Ishikawa (cell line): ENCODE results near the gene NEUROG3.

ENCODE experiments used
- CEBPB ChIP-seq: IDR thresholded peaks from 2 replicates; pipeline ENCODE4 v1.6.1; 2012
- CREB1 ChIP-seq: IDR thresholded peaks from 2 replicates; pipeline ENCODE4 v1.6.1; 2012; ENCODE audit warnings: low read depth
- EGR1 ChIP-seq: IDR thresholded peaks from 2 replicates; pipeline ENCODE4 v1.6.1; 2012
- EP300 ChIP-seq: IDR thresholded peaks from 2 replicates; pipeline ENCODE4 v1.6.1; 2012; ENCODE audit warnings: borderline replicate concordance
- FOXM1 ChIP-seq: IDR thresholded peaks from 2 replicates; pipeline ENCODE4 v1.6.1; 2012; ENCODE audit warnings: low read depth, borderline replicate concordance
- MAX ChIP-seq: IDR thresholded peaks from 2 replicates; pipeline ENCODE4 v1.6.1; 2012
- NFIC ChIP-seq: IDR thresholded peaks from 2 replicates; pipeline ENCODE4 v1.6.1; 2012
- RAD21 ChIP-seq: IDR thresholded peaks from 2 replicates; pipeline ENCODE4 v1.6.1; 2012; ENCODE audit warnings: low read depth
- REST ChIP-seq: IDR thresholded peaks from 2 replicates; pipeline ENCODE4 v1.6.1; 2012; ENCODE audit warnings: low read depth, mild to moderate bottlenecking
- TAF1 ChIP-seq: IDR thresholded peaks from 2 replicates; pipeline ENCODE4 v1.6.1; 2012; ENCODE audit warnings: low read depth, mild to moderate bottlenecking
- TCF12 ChIP-seq: IDR thresholded peaks from 2 replicates; pipeline ENCODE4 v1.6.1; 2012; ENCODE audit warnings: low read depth
- TEAD4 ChIP-seq: IDR thresholded peaks from 2 replicates; pipeline ENCODE4 v1.6.1; 2012
- USF1 ChIP-seq: IDR thresholded peaks from 2 replicates; pipeline ENCODE4 v1.6.1; 2012
- YY1 ChIP-seq: IDR thresholded peaks from 2 replicates; pipeline ENCODE4 v1.6.1; 2012; ENCODE audit warnings: low read depth
- ZBTB7A ChIP-seq: IDR thresholded peaks from 2 replicates; pipeline ENCODE4 v1.6.1; 2012; ENCODE audit warnings: low read depth

NEUROG3 gene

GRCh38 chr10:69562731-69563254 is 10.4 kb downstream of the NEUROG3 start:
- TF ChIP-seq RAD21 (no peak), ZBTB7A (no peak), NFIC (no peak), TEAD4 (no peak), CEBPB (no peak), CREB1 (no peak), YY1 (no peak), FOXM1 (no peak), EGR1 (no peak), TAF1 (no peak), REST (no peak), TCF12 (no peak), MAX (no peak), EP300 (no peak), USF1 (no peak)

GRCh38 chr10:69559525-69559924 is 13.7 kb downstream of the NEUROG3 start:
- TF ChIP-seq MAX = no peak

GRCh38 chr10:69558559-69558958 is 14.7 kb downstream of the NEUROG3 start:
- TF ChIP-seq YY1 = no peak
- TF ChIP-seq USF1 = no peak
- TF ChIP-seq ZBTB7A = no peak
- no peak for TF ChIP-seq TCF12
- no peak for TF ChIP-seq REST
- TF ChIP-seq CREB1 = no peak
- TF ChIP-seq RAD21 = no peak
- no peak for TF ChIP-seq TAF1

GRCh38 chr10:69554611-69555010 is 18.6 kb downstream of the NEUROG3 start:
- no peak for TF ChIP-seq FOXM1

- TF ChIP-seq TEAD4 (no peak), REST (no peak), USF1 (no peak), EGR1 (no peak), ZBTB7A (no peak)
These were observed 19.9 kb downstream of the NEUROG3 start for GRCh38 chr10:69553328-69553727.

- TF ChIP-seq TEAD4 (no peak), RAD21 (no peak), TAF1 (no peak), USF1 (no peak), CEBPB (no peak), EP300 (no peak), FOXM1 (no peak), REST (no peak), NFIC (no peak), ZBTB7A (no peak), EGR1 (no peak)
These were observed 21.0 kb downstream of the NEUROG3 start for GRCh38 chr10:69552268-69552667.
